ENCODE measurements around the gene RGS7.

DNA sequence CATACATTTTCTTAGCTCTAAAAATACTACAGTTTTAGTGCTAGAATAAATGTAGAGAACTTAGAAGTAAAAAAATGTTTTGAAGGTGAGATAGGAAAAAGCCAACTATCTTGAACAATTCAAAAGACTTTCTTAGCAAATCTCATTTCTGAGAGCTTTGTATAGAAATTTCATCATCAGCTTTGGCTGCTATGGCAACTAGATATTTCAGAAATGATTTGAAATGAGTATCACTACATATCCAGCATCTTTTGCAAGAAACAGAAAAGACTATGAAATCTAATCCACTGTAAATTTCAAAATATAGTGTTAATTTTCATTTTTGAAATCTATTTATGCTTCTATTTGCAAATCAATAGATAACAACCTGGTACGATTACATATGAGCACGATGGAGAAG, 57.7 kb downstream of the RGS7 start:
- TF ChIP-seq, protein P1, sequence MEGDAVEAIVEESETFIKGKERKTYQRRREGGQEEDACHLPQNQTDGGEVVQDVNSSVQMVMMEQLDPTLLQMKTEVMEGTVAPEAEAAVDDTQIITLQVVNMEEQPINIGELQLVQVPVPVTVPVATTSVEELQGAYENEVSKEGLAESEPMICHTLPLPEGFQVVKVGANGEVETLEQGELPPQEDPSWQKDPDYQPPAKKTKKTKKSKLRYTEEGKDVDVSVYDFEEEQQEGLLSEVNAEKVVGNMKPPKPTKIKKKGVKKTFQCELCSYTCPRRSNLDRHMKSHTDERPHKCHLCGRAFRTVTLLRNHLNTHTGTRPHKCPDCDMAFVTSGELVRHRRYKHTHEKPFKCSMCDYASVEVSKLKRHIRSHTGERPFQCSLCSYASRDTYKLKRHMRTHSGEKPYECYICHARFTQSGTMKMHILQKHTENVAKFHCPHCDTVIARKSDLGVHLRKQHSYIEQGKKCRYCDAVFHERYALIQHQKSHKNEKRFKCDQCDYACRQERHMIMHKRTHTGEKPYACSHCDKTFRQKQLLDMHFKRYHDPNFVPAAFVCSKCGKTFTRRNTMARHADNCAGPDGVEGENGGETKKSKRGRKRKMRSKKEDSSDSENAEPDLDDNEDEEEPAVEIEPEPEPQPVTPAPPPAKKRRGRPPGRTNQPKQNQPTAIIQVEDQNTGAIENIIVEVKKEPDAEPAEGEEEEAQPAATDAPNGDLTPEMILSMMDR (IDR thresholded peaks at IDR 0.05 in 4 of 5, conservative IDR thresholded peaks at IDR 0.05 in 1 of 5): no peak
- TF ChIP-seq POLR2A (IDR thresholded peaks at IDR 0.05): no peak
